Stimulated activated naive B cell treated with anti-CD40 and anti-IgM and Interleukin-4, amounts not matched to agents 10 μg/mL and 1 μg/mL and 100 μg/mL, for 72 hours (primary cell): ENCODE data around the gene ZNF345.

Experiments
- ATAC-seq, 2 donors: fragments of 150-1000 bp; cut with Tn5 transposase; replicated peaks; 2 replicates each; pipeline ENCODE4 v1.10.0; 2021; ENCODE audit warnings: moderate library complexity in 1 of 2
- DNase-seq: peaks from one replicate; pipeline ENCODE4 v3.0.0; 2021
- H3K27ac Mint-ChIP-seq: one replicate; pipeline ENCODE4 v1.8.0; 2022; ENCODE audit warnings: mild to moderate bottlenecking, mixed read lengths
- H3K27me3 Mint-ChIP-seq, 2 donors: one replicate each; pipeline ENCODE4 v1.8.0; 2022; ENCODE audit warnings: mixed read lengths in 2 of 2
- H3K36me3 Mint-ChIP-seq, 2 donors: one replicate each; pipeline ENCODE4 v1.8.0; 2022; ENCODE audit warnings: mixed read lengths in 2 of 2, mild to moderate bottlenecking in 1 of 2
- H3K4me1 Mint-ChIP-seq, 2 donors: one replicate each; pipeline ENCODE4 v1.8.0; 2022; ENCODE audit warnings: mixed read lengths in 2 of 2, mild to moderate bottlenecking in 1 of 2
- H3K4me3 Mint-ChIP-seq, 2 donors: one replicate each; pipeline ENCODE4 v1.8.0; 2022; ENCODE audit warnings: mild to moderate bottlenecking in 2 of 2, mixed read lengths in 2 of 2, moderate library complexity in 1 of 2
- H3K9me3 Mint-ChIP-seq, 2 donors: one replicate each; pipeline ENCODE4 v1.8.0; 2022; ENCODE audit warnings: mixed read lengths in 2 of 2, mild to moderate bottlenecking in 1 of 2

ZNF345 gene

GRCh38 chr19:36850559-36851442 lies at the start of gene ZNF345:
TSS of gene ZNF345 (plus strand) at chr19:36850876. CDS start at chr19:36876831, 25,955 bp downstream.
- H3K27ac Mint-ChIP-seq, result no peak within 1 kb of the TSS
- H3K27me3 Mint-ChIP-seq, result no peaks in the 10 kb centered on the region
- peak; percentile 82 to 83 for ATAC-seq
- no peak within 1 kb of the TSS for H3K4me3 Mint-ChIP-seq
- H3K36me3 Mint-ChIP-seq, result peaks cover 30 to 34% of the 10 kb centered on the region in 2 donors
- peaks cover 7 to 8% of the 10 kb centered on the region in 2 donors for H3K9me3 Mint-ChIP-seq
- peak; percentile 86 for DNase-seq
- H3K4me1 Mint-ChIP-seq, result peaks cover 5 to 10% of the 10 kb centered on the region in 2 donors

- Mint-ChIP-seq H3K4me1 (no peaks in the 10 kb centered on the region), H3K9me3 (peaks cover 23 to 28% of the 10 kb centered on the region in 2 donors), H3K27me3 (no peaks in the 10 kb centered on the region)
Measured at GRCh38 chr19:36805364-36805763, 45.3 kb upstream of the ZNF345 start.

DNA sequence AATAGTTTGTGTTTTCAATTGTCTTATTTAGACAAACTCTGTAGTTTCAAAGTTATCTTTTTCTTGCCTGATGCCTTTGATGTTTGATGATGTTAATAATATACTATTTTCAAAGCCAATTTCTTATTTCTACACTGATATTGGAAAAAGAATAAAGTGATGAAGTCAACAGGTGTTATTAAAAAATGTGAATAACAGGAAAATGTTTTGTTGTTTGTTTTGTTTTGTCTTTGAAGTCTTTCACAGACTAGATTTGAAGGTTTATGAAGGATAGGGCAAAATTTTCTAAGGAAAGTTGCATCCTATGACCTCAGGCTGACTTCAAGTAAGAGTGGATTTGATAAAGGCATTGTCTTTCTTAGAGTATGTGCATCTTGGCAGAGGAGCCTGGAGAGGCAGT lies 43.6 kb upstream of the ZNF345 start:
- H3K9me3 Mint-ChIP-seq, result peaks cover 31 to 34% of the 10 kb centered on the region in 2 donors
- no peaks in the 10 kb centered on the region for H3K27me3 Mint-ChIP-seq
- no peak overlapping the region for H3K4me3 Mint-ChIP-seq
- no peak overlapping the region for H3K27ac Mint-ChIP-seq
- H3K36me3 Mint-ChIP-seq, result peaks cover 57 to 82% of the 10 kb centered on the region in 2 donors
- no peaks in the 10 kb centered on the region for H3K4me1 Mint-ChIP-seq
- ATAC-seq, result no peak
- no peak for DNase-seq

More at GRCh38 chr19:36805364-36805763, 45.3 kb upstream of the ZNF345 start:
- Mint-ChIP-seq H3K27ac (no peak overlapping the region), H3K4me3 (no peak overlapping the region), H3K36me3 (peaks cover 57 to 80% of the 10 kb centered on the region in 2 donors)
- no peak for ATAC-seq
- no peak for DNase-seq

GRCh38 chr19:36819130-36819630 lies 31.5 kb upstream of the ZNF345 start:
- H3K9me3 Mint-ChIP-seq, result peaks cover 4 to 16% of the 10 kb centered on the region in 2 donors
- H3K4me3 Mint-ChIP-seq, result no peak overlapping the region

GRCh38 chr19:36821758-36822157 lies 28.9 kb upstream of the ZNF345 start:
- peaks cover 77 to 95% of the 10 kb centered on the region in 2 donors for H3K36me3 Mint-ChIP-seq
- peaks cover 14 to 29% of the 10 kb centered on the region in 2 donors for H3K9me3 Mint-ChIP-seq
- H3K27ac Mint-ChIP-seq, result no peak overlapping the region
- no peak for DNase-seq
- H3K27me3 Mint-ChIP-seq, result no peaks in the 10 kb centered on the region
- H3K4me1 Mint-ChIP-seq, result no peaks in the 10 kb centered on the region
- H3K4me3 Mint-ChIP-seq, result no peak overlapping the region
- ATAC-seq, result no peak

More at GRCh38 chr19:36819130-36819630, 31.5 kb upstream of the ZNF345 start:
- H3K36me3 Mint-ChIP-seq, result peaks cover 73 to 95% of the 10 kb centered on the region in 2 donors
- H3K27ac Mint-ChIP-seq, result no peak overlapping the region
- H3K27me3 Mint-ChIP-seq, result no peaks in the 10 kb centered on the region
- ATAC-seq (no peak), DNase-seq (no peak)
- H3K4me1 Mint-ChIP-seq, result no peaks in the 10 kb centered on the region

DNA sequence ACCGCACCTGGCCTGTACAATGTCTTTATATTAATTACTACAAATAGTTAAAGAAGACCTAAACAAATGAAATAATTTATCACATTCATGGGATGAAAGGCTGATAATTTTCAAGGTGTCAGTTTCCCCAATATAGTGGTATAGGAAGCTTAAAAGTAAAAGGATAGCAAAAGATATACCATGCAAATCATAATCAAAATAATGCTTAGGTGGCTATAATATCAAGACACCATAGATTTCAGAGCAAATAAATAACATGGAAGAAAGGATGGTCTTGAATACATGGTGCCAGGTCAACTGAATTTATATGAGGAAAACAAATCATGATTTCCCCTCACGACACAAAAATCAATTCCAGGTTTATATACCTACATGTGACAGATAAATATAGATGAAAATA lies 17.2 kb upstream of the ZNF345 start:
- Mint-ChIP-seq H3K9me3 (peaks cover 21 to 25% of the 10 kb centered on the region in 2 donors), H3K4me3 (no peak overlapping the region), H3K4me1 (no peaks in the 10 kb centered on the region), H3K36me3 (peaks cover 61 to 65% of the 10 kb centered on the region in 2 donors), H3K27me3 (no peaks in the 10 kb centered on the region), H3K27ac (no peak overlapping the region)
- no peak for DNase-seq
- no peak for ATAC-seq

DNA sequence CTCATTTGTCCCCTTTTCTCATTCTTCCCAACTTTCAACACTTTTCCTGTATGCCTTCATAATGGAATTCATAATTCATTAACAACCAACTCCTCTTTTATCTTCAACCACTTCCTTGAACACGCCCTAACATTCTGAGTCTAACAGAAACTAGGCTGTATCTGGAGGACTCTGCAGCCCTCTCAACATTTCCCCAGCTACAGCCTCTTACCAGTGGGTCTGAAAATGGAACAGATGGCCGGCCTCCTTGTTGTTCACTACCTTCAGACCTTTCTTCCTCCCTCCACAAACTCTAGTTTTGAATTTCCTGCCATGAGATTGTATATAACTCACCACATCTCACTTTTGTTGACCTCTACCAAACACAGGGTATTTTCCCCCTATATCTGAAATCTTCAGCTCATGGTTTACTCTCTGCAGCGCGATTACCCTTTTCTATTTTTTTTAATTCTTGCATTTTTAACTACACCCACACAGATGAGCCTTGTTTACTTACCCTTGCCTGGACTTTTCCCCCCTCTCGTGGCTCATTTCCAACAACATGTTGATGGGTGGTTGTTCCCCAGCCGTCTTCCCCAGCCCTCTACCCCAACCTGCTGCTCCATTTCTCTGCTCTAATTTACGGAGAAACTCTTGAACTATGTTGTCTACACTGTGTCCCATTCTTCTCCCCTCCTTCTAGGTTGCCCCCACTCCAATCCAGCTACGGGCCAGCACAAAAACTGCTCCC lies 13.3 kb upstream of the ZNF345 start:
- H3K36me3 Mint-ChIP-seq, result peaks cover 44 to 47% of the 10 kb centered on the region in 2 donors
- DNase-seq, result no peak
- peaks cover 12% of the 10 kb centered on the region in 2 donors for H3K9me3 Mint-ChIP-seq
- peaks cover 3 to 16% of the 10 kb centered on the region in 2 donors for H3K4me1 Mint-ChIP-seq
- H3K27ac Mint-ChIP-seq, result no peak overlapping the region
- H3K4me3 Mint-ChIP-seq, result no peak overlapping the region
- H3K27me3 Mint-ChIP-seq, result no peaks in the 10 kb centered on the region
- peak; percentile 0 to 3 for ATAC-seq

- Mint-ChIP-seq H3K9me3 (peaks cover 10 to 12% of the 10 kb centered on the region in 2 donors), H3K36me3 (peaks cover 43 to 48% of the 10 kb centered on the region in 2 donors), H3K4me3 (peak within 1 kb of the TSS in 1 of 2 donors; percentile 48), H3K27ac (peak within 1 kb of the TSS; percentile 65), H3K4me1 (peaks cover 3 to 16% of the 10 kb centered on the region in 2 donors), H3K27me3 (no peaks in the 10 kb centered on the region)
- DNase-seq, result peak; percentile 89
- peak; percentile 94 to 96 for ATAC-seq
Measured at GRCh38 chr19:36837906-36838783, 12.5 kb upstream of the ZNF345 start, which contains the start of gene ZNF790. TSS of gene ZNF790 (minus strand) at chr19:36838387. CDS start at chr19:36825619, 12,768 bp downstream.

GRCh38 chr19:36838784-36839324 lies 11.8 kb upstream of the ZNF345 start:
- Mint-ChIP-seq H3K4me3 (no peak overlapping the region), H3K36me3 (peaks cover 38 to 46% of the 10 kb centered on the region in 2 donors), H3K27me3 (no peaks in the 10 kb centered on the region), H3K9me3 (peaks cover 6 to 10% of the 10 kb centered on the region in 2 donors), H3K27ac (peak overlapping the region; percentile 65), H3K4me1 (peaks cover 3 to 16% of the 10 kb centered on the region in 2 donors)
- ATAC-seq, result no peak
- DNase-seq, result no peak

DNA sequence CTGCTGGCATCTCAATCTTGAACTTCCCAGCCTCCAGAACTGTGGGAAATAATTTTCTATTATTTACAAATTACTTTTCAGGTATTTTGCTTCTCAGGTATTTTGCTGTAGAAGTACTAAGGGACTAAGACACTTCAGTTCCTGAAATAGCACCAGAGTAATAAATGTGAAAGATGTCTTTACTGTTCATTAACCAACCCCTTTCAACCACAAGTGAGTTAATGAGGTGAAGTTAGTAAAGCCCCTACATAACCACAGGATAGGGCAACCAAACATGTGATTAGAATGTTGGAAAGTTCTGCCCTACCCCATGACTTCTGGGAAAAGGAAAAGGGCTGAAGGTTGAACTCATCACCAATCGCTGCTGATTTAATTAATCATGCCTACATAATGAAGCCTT lies 2.7 kb upstream of the ZNF345 start:
- H3K27ac Mint-ChIP-seq, result no peak overlapping the region
- H3K36me3 Mint-ChIP-seq, result peaks cover 33 to 35% of the 10 kb centered on the region in 2 donors
- peak; percentile 14 to 16 for ATAC-seq
- no peak for DNase-seq
- no peak overlapping the region for H3K4me3 Mint-ChIP-seq
- peaks cover 4 to 7% of the 10 kb centered on the region in 2 donors for H3K9me3 Mint-ChIP-seq
- no peaks in the 10 kb centered on the region for H3K27me3 Mint-ChIP-seq
- H3K4me1 Mint-ChIP-seq, result peaks cover 5 to 10% of the 10 kb centered on the region in 2 donors

DNA sequence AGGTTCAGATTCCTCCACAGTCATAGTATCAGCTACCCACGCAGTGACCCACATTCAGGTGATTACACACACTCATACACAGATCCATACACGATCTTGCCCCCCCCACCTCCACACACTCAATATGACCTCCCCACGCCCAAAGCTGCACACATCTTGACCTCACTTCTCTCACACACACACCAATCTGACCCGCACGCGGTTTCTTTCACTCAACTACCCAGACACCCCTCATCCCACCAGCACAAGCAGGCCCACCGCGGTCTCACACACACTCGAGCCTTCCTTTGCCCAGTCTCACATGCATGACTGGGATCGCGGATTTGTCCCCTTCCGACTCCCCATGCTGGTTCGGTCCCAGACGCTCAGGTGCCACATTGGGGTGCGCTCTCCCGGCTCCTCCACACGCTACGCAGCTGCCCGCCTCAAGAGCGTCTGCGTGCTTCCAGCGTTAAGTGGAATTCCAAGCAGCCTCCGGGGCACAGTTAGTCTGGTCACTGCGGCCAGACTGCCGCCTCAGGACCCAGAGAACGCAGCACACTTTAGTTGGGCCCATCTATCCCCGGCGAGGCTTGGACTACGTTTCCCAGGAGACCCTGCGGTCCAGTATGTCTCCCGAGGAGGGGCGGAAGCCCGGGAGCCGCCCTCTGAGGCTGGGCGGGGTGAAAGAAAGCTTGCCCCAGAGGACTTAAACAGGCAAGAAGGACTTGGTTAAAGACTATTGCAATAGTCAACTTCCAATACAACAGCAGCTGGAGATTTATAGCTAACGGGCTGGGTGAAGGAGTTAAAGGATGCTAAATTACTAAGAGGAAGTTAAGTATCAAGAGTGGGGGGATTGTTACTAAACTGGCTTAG lies 746 bp upstream of the ZNF345 start:
- peaks cover 4 to 8% of the 10 kb centered on the region in 2 donors for H3K9me3 Mint-ChIP-seq
- no peaks in the 10 kb centered on the region for H3K27me3 Mint-ChIP-seq
- no peak overlapping the region for H3K27ac Mint-ChIP-seq
- ATAC-seq (peak; percentile 88 to 92), DNase-seq (peak; percentile 89)
- H3K4me1 Mint-ChIP-seq, result peaks cover 5 to 10% of the 10 kb centered on the region in 2 donors
- no peak overlapping the region for H3K4me3 Mint-ChIP-seq
- H3K36me3 Mint-ChIP-seq, result peaks cover 33 to 36% of the 10 kb centered on the region in 2 donors

DNA sequence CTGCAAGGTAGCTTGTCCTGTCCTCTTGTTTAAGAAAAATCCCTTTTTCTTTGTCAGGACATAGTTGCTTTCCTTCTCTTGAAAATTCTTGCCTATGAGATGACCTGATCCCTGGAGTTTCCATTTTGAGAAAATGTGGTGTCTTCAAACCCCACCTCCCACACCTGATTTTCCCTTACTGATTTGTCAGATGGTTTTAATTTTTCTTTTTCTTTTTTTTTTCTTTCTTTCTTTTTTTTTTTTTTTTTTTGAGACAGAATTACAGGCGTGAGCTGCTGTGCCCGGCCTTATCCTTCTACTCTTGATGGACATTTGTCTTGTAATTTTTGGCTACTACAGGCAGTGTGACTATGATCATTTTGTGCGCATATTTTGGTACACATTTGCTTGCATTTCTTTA lies 1.2 kb downstream of the ZNF345 start:
- DNase-seq (no peak), ATAC-seq (no peak)
- Mint-ChIP-seq H3K27ac (no peak overlapping the region), H3K4me3 (no peak overlapping the region), H3K4me1 (peaks cover 3 to 10% of the 10 kb centered on the region in 2 donors), H3K27me3 (no peaks in the 10 kb centered on the region), H3K9me3 (peaks cover 10 to 12% of the 10 kb centered on the region in 2 donors), H3K36me3 (peaks cover 33 to 35% of the 10 kb centered on the region in 2 donors)
